Mesenchymal stem cell (in vitro differentiated cells and primary cell): ENCODE measurements around the gene SLC17A3.

ENCODE experiments used
- DNase-seq: peaks from one replicate; pipeline ENCODE4 v3.0.0-alpha.2; 2013
- H2AFZ ChIP-seq: one replicate; pipeline ENCODE4 v1.6.1; 2013; ENCODE audit warnings: low read depth, mild to moderate bottlenecking, control low read depth, inconsistent platforms, low read length, moderate library complexity
- H2AK5ac ChIP-seq: 2 replicates; pipeline ENCODE4 v1.6.1; 2013; ENCODE audit warnings: low read length, moderate library complexity, mild to moderate bottlenecking, inconsistent platforms; ENCODE audit not compliant: severe bottlenecking
- H2BK120ac ChIP-seq: one replicate; pipeline ENCODE4 v1.6.1; 2013; ENCODE audit warnings: low read depth, mild to moderate bottlenecking, inconsistent platforms, low read length, moderate library complexity
- H2BK12ac ChIP-seq, 2 experiments: one replicate each; pipeline ENCODE4 v1.6.1; 2013; ENCODE audit warnings: inconsistent platforms in 2 of 2, low read length in 2 of 2, mild to moderate bottlenecking in 2 of 2, moderate library complexity in 2 of 2, control low read depth in 1 of 2
- H2BK15ac ChIP-seq: one replicate; pipeline ENCODE4 v1.6.1; 2013; ENCODE audit warnings: mild to moderate bottlenecking, low read depth, inconsistent platforms; ENCODE audit not compliant: poor library complexity, severe bottlenecking
- H2BK5ac ChIP-seq: 2 replicates; pipeline ENCODE4 v1.6.1; 2013; ENCODE audit warnings: low read depth, mild to moderate bottlenecking, low read length, control low read depth, inconsistent platforms; ENCODE audit not compliant: poor library complexity, severe bottlenecking
- H3K14ac ChIP-seq, 2 experiments: one replicate each; pipeline ENCODE4 v1.6.1; 2013; ENCODE audit warnings: inconsistent platforms in 2 of 2, low read length in 2 of 2, control low read depth in 1 of 2, mild to moderate bottlenecking in 1 of 2, moderate library complexity in 1 of 2
- H3K18ac ChIP-seq, 2 experiments: one replicate each; pipeline ENCODE4 v1.6.1; 2013; ENCODE audit warnings: inconsistent platforms in 2 of 2, low read length in 2 of 2, control low read depth in 1 of 2, low read depth in 1 of 2, mild to moderate bottlenecking in 1 of 2
- H3K23ac ChIP-seq, 2 experiments: one replicate each; pipeline ENCODE4 v1.6.1; 2013; ENCODE audit warnings: inconsistent platforms in 2 of 2, low read length in 2 of 2, mild to moderate bottlenecking in 2 of 2, moderate library complexity in 2 of 2, control low read depth in 1 of 2
- H3K27ac ChIP-seq: 2 replicates; pipeline ENCODE4 v1.5.1; 2013; ENCODE audit warnings: mild to moderate bottlenecking, moderate library complexity, low read length, control low read depth, inconsistent platforms; ENCODE audit not compliant: poor library complexity, severe bottlenecking
- H3K27me3 ChIP-seq, 2 experiments: 2 replicates each; pipeline versions ENCODE4 v1.6.1 to v1.7.0; 2013; ENCODE audit warnings: low read length in 2 of 2, mild to moderate bottlenecking in 2 of 2, moderate library complexity in 2 of 2, control low read depth in 1 of 2, inconsistent platforms in 1 of 2; ENCODE audit not compliant: control insufficient read depth in 1 of 2, insufficient read depth in 1 of 2
- H3K36me3 ChIP-seq, 2 experiments: 2 replicates each; pipeline versions ENCODE4 v1.6.1 to v1.7.0; 2013; ENCODE audit warnings: low read length in 2 of 2, control low read depth in 1 of 2, inconsistent platforms in 1 of 2, low read depth in 1 of 2, mild to moderate bottlenecking in 1 of 2; ENCODE audit not compliant: insufficient read depth in 2 of 2, control insufficient read depth in 1 of 2
- H3K4ac ChIP-seq, 2 experiments: one replicate each; pipeline ENCODE4 v1.6.1; 2013; ENCODE audit warnings: inconsistent platforms in 2 of 2, low read length in 2 of 2, mild to moderate bottlenecking in 2 of 2, moderate library complexity in 2 of 2, control low read depth in 1 of 2, low read depth in 1 of 2
- H3K4me1 ChIP-seq: 2 replicates; pipeline ENCODE4 v1.6.1; 2013; ENCODE audit warnings: low read depth, low read length, control low read depth; ENCODE audit not compliant: control insufficient read depth, insufficient read depth
- H3K4me2 ChIP-seq: 2 replicates; pipeline ENCODE4 v1.6.1; 2013; ENCODE audit warnings: low read length, mild to moderate bottlenecking, inconsistent platforms; ENCODE audit not compliant: poor library complexity, severe bottlenecking
- H3K4me3 ChIP-seq, 2 experiments: 2 replicates each; pipeline versions ENCODE4 v1.5.1 to v1.7.0; 2013; ENCODE audit warnings: low read length in 2 of 2, mild to moderate bottlenecking in 2 of 2, control low read depth in 1 of 2, low read depth in 1 of 2; ENCODE audit not compliant: insufficient read depth in 1 of 2
- H3K79me1 ChIP-seq: replicated peaks from 2 replicates; pipeline ENCODE4 v1.6.1; 2013; ENCODE audit warnings: mild to moderate bottlenecking, control low read depth, low read length, inconsistent platforms; ENCODE audit not compliant: poor library complexity, severe bottlenecking
- H3K9ac ChIP-seq: 2 replicates; pipeline ENCODE4 v1.7.0; 2013; ENCODE audit warnings: mild to moderate bottlenecking, low read length, moderate library complexity
- H3K9me3 ChIP-seq: 2 replicates; pipeline ENCODE4 v1.7.0; 2013; ENCODE audit warnings: mild to moderate bottlenecking, low read length; ENCODE audit not compliant: control insufficient read depth
- H4K8ac ChIP-seq: one replicate; pipeline ENCODE4 v1.6.1; 2013; ENCODE audit warnings: inconsistent platforms, mild to moderate bottlenecking, low read length, moderate library complexity
- H4K91ac ChIP-seq: one replicate; pipeline ENCODE4 v1.6.1; 2013; ENCODE audit warnings: mild to moderate bottlenecking, low read length, inconsistent platforms
- WGBS: methylation state at CpG from one replicate; pipeline ENCODE4 v1.1.7; 2013; ENCODE audit warnings: mixed read lengths; 5-methylcytosine and 5-hydroxymethylcytosine counted together

The SLC17A3 gene

GRCh38 chr6:25842526-25842925 lies 31.5 kb downstream of the SLC17A3 start:
- no peaks in the 10 kb centered on the region for H3K79me1 ChIP-seq
- no peak overlapping the region for H3K23ac ChIP-seq
- H3K27ac ChIP-seq, result no peak overlapping the region
- H2AK5ac ChIP-seq, result no peak overlapping the region
- no peak overlapping the region for H4K91ac ChIP-seq
- no peak overlapping the region for H2BK12ac ChIP-seq
- no peak overlapping the region for H3K9ac ChIP-seq
- no peaks in the 10 kb centered on the region for H3K36me3 ChIP-seq
- H3K4me2 ChIP-seq, result no peak overlapping the region
- no peak overlapping the region for H2BK5ac ChIP-seq
- no peak overlapping the region for H3K18ac ChIP-seq
- H3K4ac ChIP-seq, result no peak overlapping the region
- H3K4me1 ChIP-seq, result no peaks in the 10 kb centered on the region
- 100% methylated on average over 1 of the region's 1 CpG for WGBS
- H2BK15ac ChIP-seq, result no peak overlapping the region
- no peak overlapping the region for H2BK120ac ChIP-seq
- peaks cover 5% of the 10 kb centered on the region for H3K9me3 ChIP-seq
- no peak overlapping the region for H2AFZ ChIP-seq
- H3K4me3 ChIP-seq, result no peak overlapping the region
- peaks cover 0 to 5% of the 10 kb centered on the region in 2 experiments for H3K27me3 ChIP-seq
- H3K14ac ChIP-seq, result no peak overlapping the region
- no peak for DNase-seq
- no peak overlapping the region for H4K8ac ChIP-seq

- Histone ChIP-seq H3K23ac (no peak overlapping the region), H2BK120ac (no peak overlapping the region), H3K14ac (no peak overlapping the region), H3K4ac (no peak overlapping the region), H3K9ac (no peak overlapping the region), H3K79me1 (no peaks in the 10 kb centered on the region), H3K4me2 (no peak overlapping the region), H3K4me1 (peaks cover 3% of the 10 kb centered on the region), H2AFZ (no peak overlapping the region), H2BK5ac (no peak overlapping the region), H3K36me3 (no peaks in the 10 kb centered on the region), H3K18ac (no peak overlapping the region), H4K8ac (no peak overlapping the region), H3K4me3 (no peak overlapping the region), H4K91ac (no peak overlapping the region), H2AK5ac (no peak overlapping the region), H3K27ac (no peak overlapping the region), H3K27me3 (peaks cover 0 to 41% of the 10 kb centered on the region in 2 experiments), H2BK12ac (no peak overlapping the region), H2BK15ac (no peak overlapping the region), H3K9me3 (no peaks in the 10 kb centered on the region)
- DNase-seq, result peak; percentile 17
- 44% methylated on average over 8 of the region's 8 CpGs for WGBS
These were observed 38.4 kb downstream of the SLC17A3 start for GRCh38 chr6:25835442-25836283.

- H3K27me3 ChIP-seq, result peaks cover 0 to 42% of the 10 kb centered on the region in 2 experiments
- H3K9ac ChIP-seq, result no peak overlapping the region
- H3K4me1 ChIP-seq, result peaks cover 3% of the 10 kb centered on the region
- no peaks in the 10 kb centered on the region for H3K36me3 ChIP-seq
- no peak overlapping the region for H3K27ac ChIP-seq
- H3K4me2 ChIP-seq, result no peak overlapping the region
- no peak overlapping the region for H2AFZ ChIP-seq
- no peak overlapping the region for H2AK5ac ChIP-seq
- H4K91ac ChIP-seq, result no peak overlapping the region
- no peak overlapping the region for H2BK120ac ChIP-seq
- no peak overlapping the region for H3K18ac ChIP-seq
- H3K14ac ChIP-seq, result no peak overlapping the region
- H2BK15ac ChIP-seq, result no peak overlapping the region
- H3K4ac ChIP-seq, result no peak overlapping the region
- no peaks in the 10 kb centered on the region for H3K9me3 ChIP-seq
- WGBS, result no CpG with 5 or more reads among the region's 1 CpG
- no peak overlapping the region for H2BK5ac ChIP-seq
- H3K79me1 ChIP-seq, result no peaks in the 10 kb centered on the region
- H2BK12ac ChIP-seq, result no peak overlapping the region
- H3K23ac ChIP-seq, result no peak overlapping the region
- DNase-seq, result no peak
- H3K4me3 ChIP-seq, result no peak overlapping the region
- H4K8ac ChIP-seq, result no peak overlapping the region
These were observed 39.1 kb downstream of the SLC17A3 start for GRCh38 chr6:25834950-25835349.

- no peak overlapping the region for H3K4ac ChIP-seq
- no peak for DNase-seq
- no peak overlapping the region for H4K91ac ChIP-seq
- peaks cover 3% of the 10 kb centered on the region for H3K4me1 ChIP-seq
- H3K18ac ChIP-seq, result no peak overlapping the region
- H2BK5ac ChIP-seq, result no peak overlapping the region
- H2BK12ac ChIP-seq, result no peak overlapping the region
- no peak overlapping the region for H3K27ac ChIP-seq
- H3K27me3 ChIP-seq, result peaks cover 0 to 37% of the 10 kb centered on the region in 2 experiments
- no peak overlapping the region for H4K8ac ChIP-seq
- H3K9me3 ChIP-seq, result no peaks in the 10 kb centered on the region
- no peak overlapping the region for H2AFZ ChIP-seq
- no peak overlapping the region for H2BK120ac ChIP-seq
- H3K4me3 ChIP-seq, result no peak overlapping the region
- no peak overlapping the region for H2BK15ac ChIP-seq
- H3K9ac ChIP-seq, result no peak overlapping the region
- no peak overlapping the region for H3K23ac ChIP-seq
- no peaks in the 10 kb centered on the region for H3K36me3 ChIP-seq
- H3K14ac ChIP-seq, result no peak overlapping the region
- H2AK5ac ChIP-seq, result no peak overlapping the region
- no peaks in the 10 kb centered on the region for H3K79me1 ChIP-seq
- no peak overlapping the region for H3K4me2 ChIP-seq
These were observed 40.9 kb downstream of the SLC17A3 start for GRCh38 chr6:25833136-25833535.
